Osteoblast (primary cell): ENCODE measurements around the gene NOS1AP. TPM values are rescaled to one million over a fixed set of nuclear protein-coding genes. Genes with fewer than 3 reads are reported as not detected.

Experiments used
- DNase-seq: peaks from one replicate; pipeline ENCODE4 v3.0.0; 2011; ENCODE audit warnings: low spot score, mixed read lengths; ENCODE audit not compliant: insufficient read length; ENCODE audit errors: missing footprints
- H2AFZ ChIP-seq: 2 replicates; pipeline ENCODE4 v1.6.0; 2011; ENCODE audit warnings: mild to moderate bottlenecking, low read length
- H3K27ac ChIP-seq: 2 replicates; pipeline ENCODE4 v1.5.1; 2011; ENCODE audit warnings: mild to moderate bottlenecking, low read depth, low read length, moderate library complexity
- H3K27me3 ChIP-seq: 2 replicates; pipeline ENCODE4 v1.6.0; 2012; ENCODE audit warnings: mild to moderate bottlenecking, control low read depth, inconsistent platforms, low read length, moderate library complexity; ENCODE audit not compliant: insufficient read depth
- H3K36me3 ChIP-seq: 2 replicates; pipeline ENCODE4 v1.5.1; 2011; ENCODE audit warnings: mild to moderate bottlenecking, low read length, control low read depth, moderate library complexity; ENCODE audit not compliant: insufficient read depth
- H3K4me1 ChIP-seq: 2 replicates; pipeline ENCODE4 v1.5.1; 2011; ENCODE audit warnings: mild to moderate bottlenecking, low read length, control low read depth, moderate library complexity; ENCODE audit not compliant: insufficient read depth
- H3K4me2 ChIP-seq: 2 replicates; pipeline ENCODE4 v1.6.0; 2011; ENCODE audit warnings: mild to moderate bottlenecking, low read length; ENCODE audit not compliant: insufficient read depth
- H3K4me3 ChIP-seq: fragments of 200-600 bp; sonication (generic); 3 replicates; pipeline ENCODE4 v1.5.1; 2012; ENCODE audit warnings: mild to moderate bottlenecking, low read length, inconsistent platforms; ENCODE audit not compliant: insufficient read depth
- H3K79me2 ChIP-seq: 2 replicates; pipeline ENCODE4 v1.6.0; 2012; ENCODE audit warnings: mild to moderate bottlenecking, low read length, control low read depth, inconsistent platforms; ENCODE audit not compliant: insufficient read depth
- H3K9me3 ChIP-seq: 2 replicates; pipeline ENCODE4 v1.5.1; 2011; ENCODE audit warnings: low read depth, low read length, control low read depth
- H4K20me1 ChIP-seq: 2 replicates; pipeline ENCODE4 v1.6.0; 2012; ENCODE audit warnings: mild to moderate bottlenecking, low read length, control low read depth; ENCODE audit not compliant: insufficient read depth
- CTCF ChIP-seq: IDR thresholded peaks from 2 replicates; pipeline ENCODE4 v1.5.1; 2011; ENCODE audit warnings: mild to moderate bottlenecking, low read depth, low read length, moderate library complexity; ENCODE audit errors: extremely low read depth
- total RNA-seq: library from RNA; depleted of rRNA; stranded (reverse); fragments of >200 nt; gene quantifications from 2 replicates; pipeline ENCODE4 v1.2.3, GENCODE V29; 2012

The NOS1AP gene
- total RNA-seq, 1 donor = not detected

DNA sequence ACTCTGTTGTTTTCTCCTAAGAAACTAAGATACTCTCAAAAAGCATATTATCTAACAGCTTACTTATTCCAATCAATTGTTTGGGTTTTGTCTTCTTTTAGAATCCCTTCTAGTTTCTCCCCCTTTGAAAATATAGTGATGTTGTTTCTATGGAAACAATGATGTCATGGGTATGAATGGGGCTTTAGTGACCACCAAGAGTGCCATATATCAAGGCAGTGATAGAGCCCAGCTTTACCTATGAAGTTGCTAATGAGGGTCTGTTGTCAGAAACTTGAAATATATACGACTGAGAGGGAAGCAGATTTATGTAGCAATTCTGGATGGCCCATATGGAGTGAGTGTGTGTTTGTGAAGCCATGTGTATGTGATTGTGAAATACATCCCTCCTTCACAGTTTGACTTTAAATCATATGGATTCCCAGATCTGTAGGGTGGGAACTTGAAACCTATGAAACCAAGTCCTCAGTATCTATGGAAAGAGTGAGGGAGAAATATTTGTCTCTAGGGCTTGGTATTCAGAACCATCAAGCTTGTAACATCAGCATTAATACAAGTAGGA, 190.5 kb downstream of the NOS1AP start:
- peaks cover 6% of the 10 kb centered on the region for H3K27me3 ChIP-seq
- no peak overlapping the region for H3K4me3 ChIP-seq
- no peaks in the 10 kb centered on the region for H3K79me2 ChIP-seq
- no peak for DNase-seq
- no peak overlapping the region for H2AFZ ChIP-seq
- H4K20me1 ChIP-seq = no peaks in the 10 kb centered on the region
- H3K9me3 ChIP-seq = no peaks in the 10 kb centered on the region
- no peaks in the 10 kb centered on the region for H3K4me1 ChIP-seq
- H3K27ac ChIP-seq = no peak overlapping the region
- TF ChIP-seq CTCF = no peak
- no peaks in the 10 kb centered on the region for H3K36me3 ChIP-seq
- no peak overlapping the region for H3K4me2 ChIP-seq

DNA sequence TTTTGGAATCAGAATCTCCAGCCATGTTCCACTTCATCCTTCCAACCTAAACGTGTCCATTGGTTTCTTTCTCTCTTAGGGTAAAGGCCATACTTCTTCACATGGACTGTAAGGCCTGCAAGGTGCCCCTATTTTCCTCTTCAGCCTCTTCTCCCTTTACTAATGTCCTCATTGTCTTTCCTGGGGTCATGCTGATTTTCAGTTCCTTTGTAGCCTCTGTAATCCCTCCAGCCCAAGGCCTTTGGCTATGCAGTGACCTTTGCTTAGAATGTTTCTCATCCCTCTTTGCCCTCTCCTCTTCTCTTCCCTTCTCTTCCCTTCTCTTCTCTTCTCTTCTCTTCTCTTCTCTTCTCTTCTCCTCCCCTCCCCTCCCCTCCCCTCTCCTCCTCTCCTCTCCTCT, 194.6 kb downstream of the NOS1AP start:
- no peak for DNase-seq
- H3K27me3 ChIP-seq = peaks cover 3% of the 10 kb centered on the region
- no peaks in the 10 kb centered on the region for H3K9me3 ChIP-seq
- H3K36me3 ChIP-seq = no peaks in the 10 kb centered on the region
- no peak overlapping the region for H3K4me3 ChIP-seq
- H4K20me1 ChIP-seq = no peaks in the 10 kb centered on the region
- H3K27ac ChIP-seq = no peak overlapping the region
- H3K4me1 ChIP-seq = no peaks in the 10 kb centered on the region
- H3K4me2 ChIP-seq = no peak overlapping the region
- no peak overlapping the region for H2AFZ ChIP-seq
- no peak for TF ChIP-seq CTCF
- no peaks in the 10 kb centered on the region for H3K79me2 ChIP-seq

DNA sequence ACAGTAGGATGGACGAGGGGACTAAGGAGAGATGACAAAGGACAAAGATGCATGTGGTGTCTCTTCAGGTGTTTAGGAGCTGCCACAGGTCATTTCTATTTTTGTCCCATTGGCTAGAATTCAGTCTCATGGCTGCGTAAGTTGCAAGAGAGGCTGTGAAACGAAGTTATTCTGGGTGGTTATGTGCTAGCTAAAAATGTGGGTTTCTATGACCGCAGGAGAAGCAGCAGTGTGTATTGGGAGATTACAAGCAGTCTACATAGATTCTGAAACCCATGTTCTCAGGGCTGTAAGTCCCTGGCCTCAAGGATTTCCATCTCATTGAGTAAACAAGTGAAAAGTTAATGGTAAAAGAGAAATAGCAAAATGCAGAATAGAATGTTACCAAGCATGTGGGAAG, 196.5 kb downstream of the NOS1AP start:
- Histone ChIP-seq H3K79me2 (no peaks in the 10 kb centered on the region), H4K20me1 (no peaks in the 10 kb centered on the region), H3K27ac (no peak overlapping the region), H3K4me2 (no peak overlapping the region), H3K27me3 (peaks cover 7% of the 10 kb centered on the region), H3K4me1 (no peaks in the 10 kb centered on the region), H3K36me3 (no peaks in the 10 kb centered on the region), H3K9me3 (no peaks in the 10 kb centered on the region), H2AFZ (no peak overlapping the region), H3K4me3 (no peak overlapping the region)
- no peak for DNase-seq
- no peak for TF ChIP-seq CTCF

GRCh38 chr1:162270016-162270770, 200.7 kb downstream of the NOS1AP start:
- no peak overlapping the region for H2AFZ ChIP-seq
- H3K4me1 ChIP-seq = no peaks in the 10 kb centered on the region
- no peak overlapping the region for H3K4me3 ChIP-seq
- no peaks in the 10 kb centered on the region for H4K20me1 ChIP-seq
- H3K9me3 ChIP-seq = no peaks in the 10 kb centered on the region
- DNase-seq = no peak
- no peak for TF ChIP-seq CTCF
- H3K27me3 ChIP-seq = peaks cover 10% of the 10 kb centered on the region
- no peaks in the 10 kb centered on the region for H3K79me2 ChIP-seq
- no peaks in the 10 kb centered on the region for H3K36me3 ChIP-seq
- H3K27ac ChIP-seq = no peak overlapping the region
- no peak overlapping the region for H3K4me2 ChIP-seq
